SKM-1 treated with dmso at 0.1 percent for 144 hours (cell line): ENCODE data around the gene USP2.

Source experiments
- DNase-seq: peaks from one replicate; lab custom pipeline; 2025; ENCODE audit not compliant: unreplicated experiment; lab: John Stamatoyannopoulos, UW

Gene USP2

GRCh38 chr11:119310682-119311052, 70.8 kb downstream of the USP2 start:
- no peak for DNase-seq

GRCh38 chr11:119309953-119310681, 71.4 kb downstream of the USP2 start:
- no peak for DNase-seq

GRCh38 chr11:119309411-119309810, 72.1 kb downstream of the USP2 start:
- DNase-seq: no peak

GRCh38 chr11:119307974-119308373, 73.5 kb downstream of the USP2 start:
- no peak for DNase-seq

- DNase-seq: no peak
Measured at GRCh38 chr11:119307219-119307618, 74.3 kb downstream of the USP2 start.

- DNase-seq: no peak
Measured at GRCh38 chr11:119306373-119306890, 75.1 kb downstream of the USP2 start.

GRCh38 chr11:119305556-119306372, 75.7 kb downstream of the USP2 start:
- no peak for DNase-seq
